Prostate gland (tissue), 2 donors: ENCODE measurements around the gene SPRR4.

ENCODE experiments used
- POLR2AphosphoS5 ChIP-seq: sonication (generic); formaldehyde crosslinking; IDR thresholded peaks from one replicate; pipeline ENCODE4 v1.6.1; 2017; ENCODE audit warnings: antibody characterized with exemption
- TF ChIP-seq, protein P1 (sequence below), 4 experiments: fragments of 200-600 bp in 2 of 4; fragments of 450-650 bp in 2 of 4; sonication (generic) in 2 of 4; IDR thresholded peaks; 1 replicate in 3 of 4; 2 replicates in 1 of 4; pipeline ENCODE4 v1.5.1; 2016 to 2019; ENCODE audit warnings: antibody characterized with exemption in 4 of 4, mild to moderate bottlenecking in 2 of 4, moderate library complexity in 2 of 4

DNA sequence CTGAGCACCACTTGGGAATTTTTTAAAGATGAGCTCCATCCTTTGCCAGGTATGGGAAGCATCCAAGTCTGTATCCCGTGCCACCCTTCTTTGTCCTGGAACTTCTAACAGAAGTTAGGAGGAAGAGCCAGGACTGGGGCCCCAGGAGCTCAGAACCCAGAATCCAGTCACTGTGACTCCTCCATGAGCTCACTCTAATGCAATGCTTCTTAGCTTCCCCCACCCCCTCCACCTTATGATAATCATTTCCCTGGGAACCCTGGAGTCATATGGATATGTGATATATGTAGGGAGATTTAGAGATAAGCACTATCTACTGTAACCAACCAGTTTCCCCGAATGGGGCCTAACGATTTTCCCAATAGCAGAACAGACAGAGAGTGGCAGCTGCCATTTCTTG lies 24.2 kb upstream of the SPRR4 start:
- TF ChIP-seq, protein P1, sequence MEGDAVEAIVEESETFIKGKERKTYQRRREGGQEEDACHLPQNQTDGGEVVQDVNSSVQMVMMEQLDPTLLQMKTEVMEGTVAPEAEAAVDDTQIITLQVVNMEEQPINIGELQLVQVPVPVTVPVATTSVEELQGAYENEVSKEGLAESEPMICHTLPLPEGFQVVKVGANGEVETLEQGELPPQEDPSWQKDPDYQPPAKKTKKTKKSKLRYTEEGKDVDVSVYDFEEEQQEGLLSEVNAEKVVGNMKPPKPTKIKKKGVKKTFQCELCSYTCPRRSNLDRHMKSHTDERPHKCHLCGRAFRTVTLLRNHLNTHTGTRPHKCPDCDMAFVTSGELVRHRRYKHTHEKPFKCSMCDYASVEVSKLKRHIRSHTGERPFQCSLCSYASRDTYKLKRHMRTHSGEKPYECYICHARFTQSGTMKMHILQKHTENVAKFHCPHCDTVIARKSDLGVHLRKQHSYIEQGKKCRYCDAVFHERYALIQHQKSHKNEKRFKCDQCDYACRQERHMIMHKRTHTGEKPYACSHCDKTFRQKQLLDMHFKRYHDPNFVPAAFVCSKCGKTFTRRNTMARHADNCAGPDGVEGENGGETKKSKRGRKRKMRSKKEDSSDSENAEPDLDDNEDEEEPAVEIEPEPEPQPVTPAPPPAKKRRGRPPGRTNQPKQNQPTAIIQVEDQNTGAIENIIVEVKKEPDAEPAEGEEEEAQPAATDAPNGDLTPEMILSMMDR (IDR thresholded peaks at IDR 0.05), result no peak
- no peak for TF ChIP-seq POLR2AphosphoS5
